Measurements from ENCODE around the gene SYMPK.
"Not testable (repeated sequence)": the region's sequence is repeated elsewhere in the genome, so short reads cannot be mapped to it uniquely, and the experiment has no call there.

The SYMPK gene

GRCh38 chr19:45804140-45804958 lies 58.6 kb downstream of the SYMPK start:
- DNase-seq (ENCODE audit: low spot score) = no peak
- H3K27me3 Mint-ChIP-seq (ENCODE audit: low read depth) = peaks cover 11% of the 10 kb centered on the region

GRCh38 chr19:45801603-45802175 lies 61.3 kb downstream of the SYMPK start:
- Mint-ChIP-seq H3K27ac (no peak overlapping the region), H3K4me1 (ENCODE audit: low read depth) (peaks cover 5% of the 10 kb centered on the region), H3K36me3 (ENCODE audit: low read depth) (no peaks in the 10 kb centered on the region), H3K4me3 (no peak overlapping the region), H3K27me3 (ENCODE audit: low read depth) (peaks cover 24% of the 10 kb centered on the region), H3K9me3 (no peaks in the 10 kb centered on the region)
- DNase-seq (ENCODE audit: low spot score) = no peak

More at GRCh38 chr19:45804140-45804958, 58.6 kb downstream of the SYMPK start:
- H3K27ac Mint-ChIP-seq = no peak overlapping the region
- H3K9me3 Mint-ChIP-seq = no peaks in the 10 kb centered on the region
- H3K4me1 Mint-ChIP-seq (ENCODE audit: low read depth) = peaks cover 2% of the 10 kb centered on the region
- H3K36me3 Mint-ChIP-seq (ENCODE audit: low read depth) = no peaks in the 10 kb centered on the region
- no peak overlapping the region for H3K4me3 Mint-ChIP-seq

GRCh38 chr19:45800070-45800553 lies 62.8 kb downstream of the SYMPK start:
- no peak for DNase-seq (ENCODE audit: low spot score)
- no peaks in the 10 kb centered on the region for H3K9me3 Mint-ChIP-seq
- peaks cover 32% of the 10 kb centered on the region for H3K27me3 Mint-ChIP-seq (ENCODE audit: low read depth)
- H3K4me1 Mint-ChIP-seq (ENCODE audit: low read depth) = peaks cover 5% of the 10 kb centered on the region
- no peak overlapping the region for H3K27ac Mint-ChIP-seq
- H3K4me3 Mint-ChIP-seq = no peak overlapping the region
- H3K36me3 Mint-ChIP-seq (ENCODE audit: low read depth) = no peaks in the 10 kb centered on the region

GRCh38 chr19:45799541-45799940 lies 63.4 kb downstream of the SYMPK start:
- peaks cover 38% of the 10 kb centered on the region for H3K27me3 Mint-ChIP-seq (ENCODE audit: low read depth)
- not testable (repeated sequence) for H3K27ac Mint-ChIP-seq; DNase-seq (ENCODE audit: low spot score); H3K4me1 Mint-ChIP-seq (ENCODE audit: low read depth); H3K9me3 Mint-ChIP-seq; H3K4me3 Mint-ChIP-seq; H3K36me3 Mint-ChIP-seq (ENCODE audit: low read depth)

- peak; percentile 42 for DNase-seq (ENCODE audit: low spot score)
- Mint-ChIP-seq H3K9me3 (no peaks in the 10 kb centered on the region), H3K27me3 (ENCODE audit: low read depth) (peaks cover 41% of the 10 kb centered on the region), H3K36me3 (ENCODE audit: low read depth) (no peaks in the 10 kb centered on the region), H3K4me1 (ENCODE audit: low read depth) (peaks cover 5% of the 10 kb centered on the region), H3K27ac (no peak overlapping the region), H3K4me3 (no peak overlapping the region)
These were observed 63.9 kb downstream of the SYMPK start for GRCh38 chr19:45798995-45799517.

- Mint-ChIP-seq H3K4me1 (ENCODE audit: low read depth) (peaks cover 31% of the 10 kb centered on the region), H3K36me3 (ENCODE audit: low read depth) (peaks cover 7% of the 10 kb centered on the region), H3K4me3 (no peak overlapping the region), H3K27me3 (ENCODE audit: low read depth) (peaks cover 42% of the 10 kb centered on the region), H3K9me3 (no peaks in the 10 kb centered on the region), H3K27ac (no peak overlapping the region)
- no peak for DNase-seq (ENCODE audit: low spot score)
These were observed 68.3 kb downstream of the SYMPK start for GRCh38 chr19:45794627-45795026.

GRCh38 chr19:45793876-45794275 lies 69.1 kb downstream of the SYMPK start:
- H3K27ac Mint-ChIP-seq = peak overlapping the region; percentile 43

GRCh38 chr19:45793178-45793564 lies 69.8 kb downstream of the SYMPK start:
- H3K36me3 Mint-ChIP-seq (ENCODE audit: low read depth) = peaks cover 20% of the 10 kb centered on the region
- H3K27ac Mint-ChIP-seq = peak overlapping the region; percentile 62
- H3K27me3 Mint-ChIP-seq (ENCODE audit: low read depth) = peaks cover 47% of the 10 kb centered on the region
- peaks cover 26% of the 10 kb centered on the region for H3K4me1 Mint-ChIP-seq (ENCODE audit: low read depth)
- peak overlapping the region; percentile 78 for H3K4me3 Mint-ChIP-seq
- no peaks in the 10 kb centered on the region for H3K9me3 Mint-ChIP-seq
- no peak for DNase-seq (ENCODE audit: low spot score)

More at GRCh38 chr19:45793876-45794275, 69.1 kb downstream of the SYMPK start:
- peaks cover 45% of the 10 kb centered on the region for H3K27me3 Mint-ChIP-seq (ENCODE audit: low read depth)
- no peak for DNase-seq (ENCODE audit: low spot score)
- peak overlapping the region; percentile 40 for H3K4me3 Mint-ChIP-seq
- no peaks in the 10 kb centered on the region for H3K9me3 Mint-ChIP-seq
- peaks cover 13% of the 10 kb centered on the region for H3K36me3 Mint-ChIP-seq (ENCODE audit: low read depth)
- peaks cover 27% of the 10 kb centered on the region for H3K4me1 Mint-ChIP-seq (ENCODE audit: low read depth)

GRCh38 chr19:45792470-45793177 lies 70.3 kb downstream of the SYMPK start, which contains the start of gene DMWD:
Gene DMWD (minus strand): TSS chr19:45792845. CDS start chr19:45792756, 89 bp downstream.
- peaks cover 24% of the 10 kb centered on the region for H3K36me3 Mint-ChIP-seq (ENCODE audit: low read depth)
- H3K27ac Mint-ChIP-seq = peak within 1 kb of the TSS; percentile 62
- peaks cover 46% of the 10 kb centered on the region for H3K27me3 Mint-ChIP-seq (ENCODE audit: low read depth)
- peak; percentile 99 for DNase-seq (ENCODE audit: low spot score)
- peak within 1 kb of the TSS; percentile 89 for H3K4me3 Mint-ChIP-seq
- H3K9me3 Mint-ChIP-seq = no peaks in the 10 kb centered on the region
- H3K4me1 Mint-ChIP-seq (ENCODE audit: low read depth) = peaks cover 26% of the 10 kb centered on the region

GRCh38 chr19:45791744-45792469 lies 71.0 kb downstream of the SYMPK start:
- peak; percentile 29 for DNase-seq (ENCODE audit: low spot score)
- H3K4me1 Mint-ChIP-seq (ENCODE audit: low read depth) = peaks cover 26% of the 10 kb centered on the region
- peak overlapping the region; percentile 89 for H3K4me3 Mint-ChIP-seq
- no peaks in the 10 kb centered on the region for H3K9me3 Mint-ChIP-seq
- peak overlapping the region; percentile 54 for H3K27ac Mint-ChIP-seq
- peaks cover 51% of the 10 kb centered on the region for H3K27me3 Mint-ChIP-seq (ENCODE audit: low read depth)
- peaks cover 27% of the 10 kb centered on the region for H3K36me3 Mint-ChIP-seq (ENCODE audit: low read depth)

- H3K9me3 Mint-ChIP-seq = no peaks in the 10 kb centered on the region
- peak overlapping the region; percentile 24 for H3K27ac Mint-ChIP-seq
- peaks cover 27% of the 10 kb centered on the region for H3K36me3 Mint-ChIP-seq (ENCODE audit: low read depth)
- H3K27me3 Mint-ChIP-seq (ENCODE audit: low read depth) = peaks cover 47% of the 10 kb centered on the region
- DNase-seq (ENCODE audit: low spot score) = peak; percentile 55
- H3K4me3 Mint-ChIP-seq = peak overlapping the region; percentile 89
- H3K4me1 Mint-ChIP-seq (ENCODE audit: low read depth) = peaks cover 26% of the 10 kb centered on the region
These were observed 72.0 kb downstream of the SYMPK start for GRCh38 chr19:45790942-45791341.

GRCh38 chr19:45789035-45789786 lies 73.7 kb downstream of the SYMPK start:
- DNase-seq (ENCODE audit: low spot score) = no peak
- Mint-ChIP-seq H3K4me3 (no peak overlapping the region), H3K4me1 (ENCODE audit: low read depth) (peaks cover 26% of the 10 kb centered on the region), H3K36me3 (ENCODE audit: low read depth) (peaks cover 27% of the 10 kb centered on the region), H3K9me3 (no peaks in the 10 kb centered on the region), H3K27me3 (ENCODE audit: low read depth) (peaks cover 32% of the 10 kb centered on the region), H3K27ac (no peak overlapping the region)

- no peak overlapping the region for H3K27ac Mint-ChIP-seq
- H3K27me3 Mint-ChIP-seq (ENCODE audit: low read depth) = peaks cover 21% of the 10 kb centered on the region
- no peaks in the 10 kb centered on the region for H3K9me3 Mint-ChIP-seq
- H3K36me3 Mint-ChIP-seq (ENCODE audit: low read depth) = peaks cover 27% of the 10 kb centered on the region
- H3K4me3 Mint-ChIP-seq = no peak overlapping the region
- peaks cover 9% of the 10 kb centered on the region for H3K4me1 Mint-ChIP-seq (ENCODE audit: low read depth)
- DNase-seq (ENCODE audit: low spot score) = no peak
These were observed 76.4 kb downstream of the SYMPK start for GRCh38 chr19:45786533-45786894.

All from T-helper 2 cell treated with Interferon-gamma antibody and Interleukin-4, amounts not matched to agents 5 μg/mL and 100 μg/mL, for 36 hours (primary cell).